ENCODE data around the gene RARG.
A peak's percentile ranks its signal among the peaks of the same experiment; 100 is the strongest.

Gene RARG

GRCh38 chr12:53219956-53220693 is 11.9 kb downstream of the RARG start:
- TF ChIP-seq SPI1 (IDR thresholded peaks at IDR 0.05; ENCODE audit: borderline replicate concordance, low read depth) (no peak), CTCF (IDR thresholded peaks at IDR 0.05; ENCODE audit: insufficient read depth, low read length) (no peak), GABPA (IDR thresholded peaks at IDR 0.05; ENCODE audit: low read depth) (no peak), POLR2AphosphoS5 (IDR thresholded peaks at IDR 0.05; ENCODE audit: low read depth) (no peak), REST (IDR thresholded peaks at IDR 0.05; ENCODE audit: insufficient replicate concordance, low read depth) (no peak)
- peak in 1 of 2 experiments; percentile 59 for DNase-seq (ENCODE audit: low read depth in 1 of 2, low spot score in 1 of 2)
- Histone ChIP-seq H3K27me3 (ENCODE audit: insufficient read depth, poor library complexity, severe bottlenecking) (no peaks in the 10 kb centered on the region), H3K4me3 (replicated peaks; ENCODE audit: insufficient read depth, low read length) (peak overlapping the region; percentile 54), H3K27ac (replicated peaks) (peak overlapping the region; percentile 82)

- peak in 1 of 2 experiments; percentile 60 for DNase-seq (ENCODE audit: low read depth in 1 of 2, low spot score in 1 of 2)
- TF ChIP-seq CTCF (IDR thresholded peaks at IDR 0.05; ENCODE audit: insufficient read depth, low read length) (no peak), SPI1 (IDR thresholded peaks at IDR 0.05; ENCODE audit: borderline replicate concordance, low read depth) (no peak), POLR2AphosphoS5 (IDR thresholded peaks at IDR 0.05; ENCODE audit: low read depth) (no peak), GABPA (IDR thresholded peaks at IDR 0.05; ENCODE audit: low read depth) (no peak), REST (IDR thresholded peaks at IDR 0.05; ENCODE audit: insufficient replicate concordance, low read depth) (no peak)
- no peaks in the 10 kb centered on the region for H3K27me3 ChIP-seq (ENCODE audit: insufficient read depth, poor library complexity, severe bottlenecking)
- H3K27ac ChIP-seq (replicated peaks) = peak overlapping the region; percentile 48
- H3K4me3 ChIP-seq (replicated peaks; ENCODE audit: insufficient read depth, low read length) = peak overlapping the region; percentile 54
These were observed 12.6 kb downstream of the RARG start for GRCh38 chr12:53219292-53219955.

GRCh38 chr12:53218551-53219291 is 13.3 kb downstream of the RARG start:
- TF ChIP-seq POLR2AphosphoS5 (IDR thresholded peaks at IDR 0.05; ENCODE audit: low read depth) (no peak), CTCF (IDR thresholded peaks at IDR 0.05; ENCODE audit: insufficient read depth, low read length) (no peak), REST (IDR thresholded peaks at IDR 0.05; ENCODE audit: insufficient replicate concordance, low read depth) (no peak), SPI1 (IDR thresholded peaks at IDR 0.05; ENCODE audit: borderline replicate concordance, low read depth) (no peak), GABPA (IDR thresholded peaks at IDR 0.05; ENCODE audit: low read depth) (no peak)
- no peak for DNase-seq (ENCODE audit: low read depth in 1 of 2, low spot score in 1 of 2)
- H3K27me3 ChIP-seq (ENCODE audit: insufficient read depth, poor library complexity, severe bottlenecking) = no peaks in the 10 kb centered on the region
- no peak overlapping the region; the same call in 1 of the 2 replicates for H3K27ac ChIP-seq (replicated peaks)
- no peak overlapping the region for H3K4me3 ChIP-seq (replicated peaks; ENCODE audit: insufficient read depth, low read length)
